Activated CD8-positive, alpha-beta T cell treated with anti-CD3 and anti-CD28 coated beads for 36 hours (primary cell): Measurements from ENCODE around the gene IFNLR1. TPM values are rescaled to one million over a fixed set of nuclear protein-coding genes. Genes with fewer than 3 reads are reported as not detected.

ENCODE experiments used
- ATAC-seq: fragments of 200-7000 bp; cut with Tn5 transposase; one replicate; pipeline ENCODE4 v1.10.0; 2021; ENCODE audit warnings: mild to moderate bottlenecking, moderate library complexity
- CTCF ChIA-PET: fragments of 350-600 bp; sonication (Branson Sonifier 250); formaldehyde crosslinking; loops from one replicate; lab custom pipeline; 2021; ENCODE audit warnings: antibody characterized with exemption; lab: Charles Lee
- POLR2A ChIA-PET: fragments of 350-600 bp; sonication (Branson Sonifier 250); formaldehyde crosslinking; loops from one replicate; lab custom pipeline; 2021; ENCODE audit warnings: antibody characterized with exemption; lab: Charles Lee
- DNase-seq: peaks from one replicate; pipeline ENCODE4 v3.0.0-alpha.2; 2020
- H3K27ac Mint-ChIP-seq: one replicate; pipeline ENCODE4 v1.8.0; 2021; ENCODE audit warnings: mild to moderate bottlenecking, mixed read lengths
- H3K27me3 Mint-ChIP-seq: one replicate; pipeline ENCODE4 v1.8.0; 2021; ENCODE audit warnings: mixed read lengths
- H3K36me3 Mint-ChIP-seq: one replicate; pipeline ENCODE4 v1.8.0; 2021; ENCODE audit warnings: low read depth, mixed read lengths
- H3K4me1 Mint-ChIP-seq: one replicate; pipeline ENCODE4 v1.8.0; 2021; ENCODE audit warnings: low read depth, mixed read lengths
- H3K4me3 Mint-ChIP-seq: one replicate; pipeline ENCODE4 v1.8.0; 2021; ENCODE audit warnings: mild to moderate bottlenecking, moderate library complexity, mixed read lengths
- H3K9me3 Mint-ChIP-seq: one replicate; pipeline ENCODE4 v1.8.0; 2021; ENCODE audit warnings: mixed read lengths
- intact Hi-C: fragments of 100-400 bp; cut with micrococcal nuclease; formaldehyde crosslinking; loops from one replicate; pipeline ENCODE4 v1.10.0; 2022
- total RNA-seq, 2 experiments: library from RNA; stranded (reverse); gene quantifications; one replicate each; pipeline ENCODE4 v1.2.3, GENCODE V29; 2021
- TF ChIP-seq, protein P1 (sequence below): fragments of 200-600 bp; IDR thresholded peaks from one replicate; pipeline ENCODE4 v1.8.0; 2022; ENCODE audit warnings: antibody characterized with exemption, mild to moderate bottlenecking

Gene IFNLR1
- total RNA-seq, 2 experiments from 2014 or later: 4.8 to 6.4 TPM

GRCh38 chr1:24134376-24134775, 52.7 kb downstream of the IFNLR1 start:
- H3K4me3 Mint-ChIP-seq: no peak overlapping the region
- no peaks in the 10 kb centered on the region for H3K36me3 Mint-ChIP-seq
- TF ChIP-seq, protein P1, sequence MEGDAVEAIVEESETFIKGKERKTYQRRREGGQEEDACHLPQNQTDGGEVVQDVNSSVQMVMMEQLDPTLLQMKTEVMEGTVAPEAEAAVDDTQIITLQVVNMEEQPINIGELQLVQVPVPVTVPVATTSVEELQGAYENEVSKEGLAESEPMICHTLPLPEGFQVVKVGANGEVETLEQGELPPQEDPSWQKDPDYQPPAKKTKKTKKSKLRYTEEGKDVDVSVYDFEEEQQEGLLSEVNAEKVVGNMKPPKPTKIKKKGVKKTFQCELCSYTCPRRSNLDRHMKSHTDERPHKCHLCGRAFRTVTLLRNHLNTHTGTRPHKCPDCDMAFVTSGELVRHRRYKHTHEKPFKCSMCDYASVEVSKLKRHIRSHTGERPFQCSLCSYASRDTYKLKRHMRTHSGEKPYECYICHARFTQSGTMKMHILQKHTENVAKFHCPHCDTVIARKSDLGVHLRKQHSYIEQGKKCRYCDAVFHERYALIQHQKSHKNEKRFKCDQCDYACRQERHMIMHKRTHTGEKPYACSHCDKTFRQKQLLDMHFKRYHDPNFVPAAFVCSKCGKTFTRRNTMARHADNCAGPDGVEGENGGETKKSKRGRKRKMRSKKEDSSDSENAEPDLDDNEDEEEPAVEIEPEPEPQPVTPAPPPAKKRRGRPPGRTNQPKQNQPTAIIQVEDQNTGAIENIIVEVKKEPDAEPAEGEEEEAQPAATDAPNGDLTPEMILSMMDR: no peak
- H3K4me1 Mint-ChIP-seq: peaks cover 3% of the 10 kb centered on the region
- ChIA-PET POLR2A (no interaction called here), CTCF (interaction anchor here (1.0 kb wide), 2 partner anchors 8 to 16 kb away, joined by 3 to 4 read pairs; partner anchors contain the start of gene IL22RA1)
- peaks cover 2% of the 10 kb centered on the region for H3K9me3 Mint-ChIP-seq
- intact Hi-C loops: no loop called here
- ATAC-seq (no peak), DNase-seq (no peak)
- no peak overlapping the region for H3K27ac Mint-ChIP-seq
- peaks cover 2% of the 10 kb centered on the region for H3K27me3 Mint-ChIP-seq

GRCh38 chr1:24133819-24134218, 53.3 kb downstream of the IFNLR1 start:
- DNase-seq (no peak), ATAC-seq (no peak)
- Mint-ChIP-seq H3K27ac (no peak overlapping the region), H3K4me1 (peaks cover under 1% of the 10 kb centered on the region), H3K27me3 (peaks cover 2% of the 10 kb centered on the region), H3K36me3 (no peaks in the 10 kb centered on the region), H3K9me3 (peaks cover 2% of the 10 kb centered on the region), H3K4me3 (no peak overlapping the region)
- TF ChIP-seq, protein P1: no peak
- ChIA-PET CTCF (interaction anchor here (1.0 kb wide), 3 partner anchors 9 to 17 kb away, joined by 3 to 4 read pairs (median 3); partner anchors contain the start of gene IL22RA1), POLR2A (no interaction called here)
- intact Hi-C loops: no loop called here

DNA sequence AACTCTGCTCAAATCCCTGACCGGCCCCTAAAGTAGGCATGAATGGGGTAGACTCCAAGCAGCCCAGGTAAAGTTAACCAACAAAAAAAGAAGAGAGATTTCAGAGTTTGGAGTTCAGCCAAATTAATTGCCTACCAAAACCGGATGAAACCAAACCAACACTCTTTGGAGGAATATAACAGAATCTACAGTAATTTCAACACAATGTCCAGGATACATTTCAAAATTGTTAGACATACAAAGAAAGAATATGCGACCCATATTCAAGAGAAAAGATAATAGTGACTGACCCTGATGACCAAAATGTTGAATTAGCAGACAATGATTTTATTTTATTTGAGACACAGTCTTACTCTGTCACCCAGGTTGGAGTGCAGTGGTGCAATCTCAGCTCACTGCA, 56.7 kb downstream of the IFNLR1 start:
- Mint-ChIP-seq H3K9me3 (peaks cover under 1% of the 10 kb centered on the region), H3K27me3 (peaks cover 2% of the 10 kb centered on the region), H3K36me3 (no peaks in the 10 kb centered on the region), H3K27ac (no peak overlapping the region), H3K4me1 (no peaks in the 10 kb centered on the region), H3K4me3 (no peak overlapping the region)
- POLR2A ChIA-PET: no interaction called here
- intact Hi-C loops: no loop called here
- ATAC-seq (no peak), DNase-seq (no peak)
- TF ChIP-seq, protein P1: no peak
- CTCF ChIA-PET: no interaction called here

- Mint-ChIP-seq H3K4me3 (no peak overlapping the region), H3K36me3 (no peaks in the 10 kb centered on the region), H3K9me3 (no peaks in the 10 kb centered on the region), H3K27ac (no peak overlapping the region), H3K4me1 (no peaks in the 10 kb centered on the region), H3K27me3 (peaks cover 2% of the 10 kb centered on the region)
- intact Hi-C loops: no loop called here
- TF ChIP-seq, protein P1: no peak
- ATAC-seq: no peak
- ChIA-PET POLR2A (no interaction called here), CTCF (no interaction called here)
- no peak for DNase-seq
These were observed 59.2 kb downstream of the IFNLR1 start for GRCh38 chr1:24127801-24128363.

DNA sequence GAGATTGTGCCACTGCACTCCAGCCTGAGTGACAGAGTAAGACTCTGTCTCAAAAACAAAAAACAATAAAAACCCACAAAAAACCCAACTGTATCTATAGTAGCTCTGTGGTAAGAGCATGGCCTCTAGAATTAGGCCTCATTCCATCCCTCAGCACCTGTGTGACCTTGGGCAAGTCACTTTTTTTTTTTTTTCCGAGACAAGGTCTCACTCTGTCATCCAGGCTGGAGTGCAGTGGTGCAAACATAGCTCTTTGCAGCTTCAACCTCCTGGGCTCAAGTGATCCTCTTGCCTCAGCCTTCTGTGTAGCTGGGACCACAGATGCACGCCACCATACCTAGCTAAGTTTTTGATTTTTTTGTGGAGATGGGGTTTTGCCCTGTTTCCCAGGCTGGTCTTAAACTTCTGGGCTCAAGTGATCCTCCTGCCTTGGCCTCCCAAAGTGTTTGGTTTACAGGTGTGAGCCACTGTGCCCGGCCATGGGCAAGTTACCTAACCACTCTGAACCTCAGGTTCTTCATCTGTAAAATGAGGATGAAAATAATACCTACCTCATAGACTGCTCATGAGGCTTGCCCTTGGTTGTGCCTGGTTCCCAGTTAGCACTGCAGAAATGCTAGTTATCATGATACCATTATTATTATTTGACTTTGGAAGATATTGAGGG, 59.8 kb downstream of the IFNLR1 start:
- ChIA-PET POLR2A (no interaction called here), CTCF (interaction anchor here (0.9 kb wide), 1 partner anchor 23 kb away, joined by 3 read pairs; no protein-coding TSS in a partner anchor)
- ATAC-seq (no peak), DNase-seq (no peak)
- no peaks in the 10 kb centered on the region for H3K4me1 Mint-ChIP-seq
- H3K27me3 Mint-ChIP-seq: no peaks in the 10 kb centered on the region
- H3K27ac Mint-ChIP-seq: no peak overlapping the region
- no peak overlapping the region for H3K4me3 Mint-ChIP-seq
- no peaks in the 10 kb centered on the region for H3K36me3 Mint-ChIP-seq
- TF ChIP-seq, protein P1: no peak
- intact Hi-C loops: no loop called here
- no peaks in the 10 kb centered on the region for H3K9me3 Mint-ChIP-seq
